Spleen (tissue), 11 donors: ENCODE measurements around the gene GPATCH2. TPM values are rescaled to one million over a fixed set of nuclear protein-coding genes. Genes with fewer than 3 reads are reported as not detected.

Experiments used
- DNase-seq: peaks from one replicate; pipeline ENCODE4 v3.0.0-alpha.2; 2020
- H3K27ac ChIP-seq, 8 donors: fragments of 200-600 bp; sonication (generic) in 7 of 8; 1 replicate in 4 of 8; 2 replicates in 4 of 8; pipeline versions ENCODE4 v1.5.0 to v1.8.0; 2016 to 2021; ENCODE audit warnings: inconsistent platforms in 4 of 8, mild to moderate bottlenecking in 4 of 8, moderate library complexity in 1 of 8
- H3K27me3 ChIP-seq, 7 donors: fragments of 200-600 bp; sonication (generic) in 6 of 7; replicated peaks in 1 of 7; 1 replicate in 4 of 7; 2 replicates in 3 of 7; pipeline versions ENCODE4 v1.5.0 to v1.8.0; 2016 to 2021; ENCODE audit warnings: inconsistent platforms in 3 of 7, mild to moderate bottlenecking in 1 of 7
- H3K36me3 ChIP-seq, 6 donors: fragments of 200-600 bp; sonication (generic) in 5 of 6; 1 replicate in 4 of 6; 2 replicates in 2 of 6; pipeline versions ENCODE4 v1.5.0 to v1.8.0; 2016 to 2021; ENCODE audit warnings: inconsistent platforms in 2 of 6
- H3K4me1 ChIP-seq, 6 donors: fragments of 200-600 bp; sonication (generic) in 5 of 6; 1 replicate in 3 of 6; 2 replicates in 3 of 6; pipeline versions ENCODE4 v1.5.0 to v1.8.0; 2016 to 2021; ENCODE audit warnings: inconsistent platforms in 3 of 6
- H3K4me3 ChIP-seq, 8 donors: fragments of 200-600 bp; sonication (generic) in 7 of 8; 1 replicate in 4 of 8; 2 replicates in 4 of 8; pipeline versions ENCODE4 v1.5.0 to v1.8.0; 2016 to 2021; ENCODE audit warnings: inconsistent platforms in 4 of 8, mild to moderate bottlenecking in 4 of 8, moderate library complexity in 2 of 8
- H3K9me3 ChIP-seq, 8 donors: fragments of 200-600 bp; sonication (generic) in 7 of 8; 1 replicate in 4 of 8; 2 replicates in 4 of 8; pipeline versions ENCODE4 v1.5.0 to v1.8.0; 2016 to 2021; ENCODE audit warnings: inconsistent platforms in 4 of 8
- CTCF ChIP-seq, 11 experiments: fragments of 200-600 bp in 7 of 11; fragments of 450-650 bp in 4 of 11; sonication (generic) in 4 of 11; IDR thresholded peaks in 8 of 11; conservative IDR thresholded peaks in 3 of 11; 1 replicate in 7 of 11; 2 replicates in 4 of 11; pipeline versions ENCODE4 v1.4.0 to v1.8.0; 2016 to 2021; ENCODE audit warnings: antibody characterized with exemption in 11 of 11, inconsistent platforms in 4 of 11, mild to moderate bottlenecking in 1 of 11
- POLR2A ChIP-seq, 3 donors: fragments of 450-650 bp; IDR thresholded peaks; one replicate each; pipeline ENCODE4 v1.5.1; 2017; ENCODE audit warnings: antibody characterized with exemption in 3 of 3, mild to moderate bottlenecking in 1 of 3
- POLR2AphosphoS5 ChIP-seq, 3 donors: sonication (generic); formaldehyde crosslinking; IDR thresholded peaks; one replicate each; pipeline ENCODE4 v1.5.1; 2017; ENCODE audit warnings: antibody characterized with exemption in 3 of 3
- WGBS, 5 donors: extraction: QIAGEN DNeasy Blood & Tissue Kit in 3 of 5; methylation state at CpG; one replicate each; pipeline versions ENCODE4 v1.1.5 to v1.1.7; 2013 to 2018; 5-methylcytosine and 5-hydroxymethylcytosine counted together
- intact Hi-C: fragments of 100-400 bp; cut with DNase I; formaldehyde crosslinking; loops from one replicate; pipeline ENCODE4 v1.15.0; 2023; ENCODE audit warnings: low total_unique reads
- polyA plus RNA-seq, 3 donors: library from polyadenylated mRNA; stranded (reverse); fragments of 200-250 nt; gene quantifications; one replicate each; pipeline ENCODE4 v1.2.1, GENCODE V29; 2013
- total RNA-seq, 7 donors: library from RNA; depleted of rRNA in 3 of 7; stranded (reverse); fragments of >200 nt in 3 of 7; fragmentation: NEBNext Ultra II Directional in 4 of 7; extraction: Animal tissue kit (Norgen Biotek cat#: 25700) in 4 of 7; gene quantifications; one replicate each; pipeline versions ENCODE4 v1.1.0 to v1.2.1, GENCODE V29; 2016 to 2021
- donor health status: healthy with polysubstance abuse.
- donor health status: DM: no; HTN: no; CAD: no; lungs with moderate emphysema.
- donor health status: DM: no; HTN: no; CAD: no.
- donor health status: Bipolar disorder and iron deficiency.
- donor health status: healthy.
- donor health status: DM: no; HTN: no; CAD: no.
- donor health status: DM: yes; HTN: yes; CAD: no.

GPATCH2 gene
- total and polyA plus RNA-seq, 10 donors: 2.7 to 24.2 (median 17.7) TPM

GRCh38 chr1:217577336-217577735 is 53.6 kb downstream of the GPATCH2 start:
- no peak for TF ChIP-seq CTCF (IDR thresholded peaks at IDR 0.05 in 8 of 11, conservative IDR thresholded peaks at IDR 0.05 in 3 of 11)
- no peak for TF ChIP-seq POLR2A (IDR thresholded peaks at IDR 0.05)
- TF ChIP-seq POLR2AphosphoS5 (IDR thresholded peaks at IDR 0.05): no peak
- Histone ChIP-seq H3K27me3 (no peaks in the 10 kb centered on the region), H3K9me3 (no peaks in the 10 kb centered on the region), H3K4me1 (no peaks in the 10 kb centered on the region), H3K4me3 (no peak overlapping the region), H3K36me3 (peaks cover 0 to 9% (median 0%) of the 10 kb centered on the region in 6 donors), H3K27ac (no peak overlapping the region)
- intact Hi-C loops: no loop called here
- DNase-seq: no peak

GRCh38 chr1:217574265-217574949 is 56.5 kb downstream of the GPATCH2 start:
- 91 to 97% (median 97%) methylated on average over 6 of the region's 6 CpGs for WGBS, 5 donors
- H3K27ac ChIP-seq: no peak overlapping the region
- DNase-seq: no peak

GRCh38 chr1:217569021-217569420 is 61.9 kb downstream of the GPATCH2 start:
- H3K27ac ChIP-seq: no peak overlapping the region
- no peaks in the 10 kb centered on the region for H3K9me3 ChIP-seq
- H3K4me1 ChIP-seq: no peaks in the 10 kb centered on the region
- H3K27me3 ChIP-seq: no peaks in the 10 kb centered on the region
- intact Hi-C loops: no loop called here
- H3K4me3 ChIP-seq: no peak overlapping the region
- TF ChIP-seq POLR2AphosphoS5 (IDR thresholded peaks at IDR 0.05) (no peak), CTCF (IDR thresholded peaks at IDR 0.05 in 8 of 11, conservative IDR thresholded peaks at IDR 0.05 in 3 of 11) (no peak), POLR2A (IDR thresholded peaks at IDR 0.05) (no peak)
- no peaks in the 10 kb centered on the region for H3K36me3 ChIP-seq
- DNase-seq: no peak
- WGBS, 5 donors: 68 to 94% (median 88%) methylated on average over 2 of the region's 2 CpGs

More at GRCh38 chr1:217574265-217574949, 56.5 kb downstream of the GPATCH2 start:
- Histone ChIP-seq H3K27me3 (no peaks in the 10 kb centered on the region), H3K4me3 (no peak overlapping the region), H3K4me1 (no peaks in the 10 kb centered on the region), H3K36me3 (no peaks in the 10 kb centered on the region), H3K9me3 (no peaks in the 10 kb centered on the region)
- intact Hi-C loops: no loop called here
- TF ChIP-seq POLR2A (IDR thresholded peaks at IDR 0.05) (no peak), CTCF (IDR thresholded peaks at IDR 0.05 in 8 of 11, conservative IDR thresholded peaks at IDR 0.05 in 3 of 11) (no peak), POLR2AphosphoS5 (IDR thresholded peaks at IDR 0.05) (no peak)

GRCh38 chr1:217568200-217568599 is 62.7 kb downstream of the GPATCH2 start:
- 90 to 95% (median 92%) methylated on average over 4 of the region's 4 CpGs for WGBS, 5 donors
- no peak overlapping the region for H3K27ac ChIP-seq
- H3K9me3 ChIP-seq: no peaks in the 10 kb centered on the region
- intact Hi-C loops: no loop called here
- no peak for DNase-seq
- no peaks in the 10 kb centered on the region for H3K27me3 ChIP-seq
- TF ChIP-seq CTCF (IDR thresholded peaks at IDR 0.05 in 8 of 11, conservative IDR thresholded peaks at IDR 0.05 in 3 of 11) (no peak), POLR2AphosphoS5 (IDR thresholded peaks at IDR 0.05) (no peak), POLR2A (IDR thresholded peaks at IDR 0.05) (no peak)
- no peaks in the 10 kb centered on the region for H3K4me1 ChIP-seq
- no peak overlapping the region for H3K4me3 ChIP-seq
- H3K36me3 ChIP-seq: no peaks in the 10 kb centered on the region
